ENCODE data around the gene SKA1. TPM values are rescaled to one million over a fixed set of nuclear protein-coding genes. Genes with fewer than 3 reads are reported as not detected.
A peak's percentile ranks its signal among the peaks of the same experiment; 100 is the strongest.

Gene SKA1
- total and polyA plus RNA-seq, 2 of the 13 experiments (the other 11 are each of a cell fraction or from before 2014, with no cell fraction given), result 5.3 to 21.3 TPM

DNA sequence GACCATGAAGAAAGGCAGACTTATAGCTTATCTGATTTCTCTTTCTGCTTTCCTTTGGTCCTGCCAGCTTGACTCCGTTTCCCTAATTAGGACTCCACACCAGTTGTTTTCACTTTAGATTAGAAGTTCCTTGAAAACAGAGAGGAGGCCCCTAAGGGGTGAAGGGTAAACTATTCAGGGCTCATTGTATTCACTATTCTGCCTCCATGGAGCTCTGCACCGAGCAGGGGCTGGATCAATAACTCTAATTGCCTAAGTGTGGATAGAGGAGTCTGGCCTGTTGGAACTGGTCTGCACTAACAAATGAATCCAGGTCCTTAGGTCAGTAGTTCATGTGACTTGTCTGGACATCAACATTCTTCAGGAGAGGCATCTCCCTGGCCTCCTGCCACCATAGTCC is 36.1 kb upstream of the SKA1 start (continued):
- TF ChIP-seq, protein P1, sequence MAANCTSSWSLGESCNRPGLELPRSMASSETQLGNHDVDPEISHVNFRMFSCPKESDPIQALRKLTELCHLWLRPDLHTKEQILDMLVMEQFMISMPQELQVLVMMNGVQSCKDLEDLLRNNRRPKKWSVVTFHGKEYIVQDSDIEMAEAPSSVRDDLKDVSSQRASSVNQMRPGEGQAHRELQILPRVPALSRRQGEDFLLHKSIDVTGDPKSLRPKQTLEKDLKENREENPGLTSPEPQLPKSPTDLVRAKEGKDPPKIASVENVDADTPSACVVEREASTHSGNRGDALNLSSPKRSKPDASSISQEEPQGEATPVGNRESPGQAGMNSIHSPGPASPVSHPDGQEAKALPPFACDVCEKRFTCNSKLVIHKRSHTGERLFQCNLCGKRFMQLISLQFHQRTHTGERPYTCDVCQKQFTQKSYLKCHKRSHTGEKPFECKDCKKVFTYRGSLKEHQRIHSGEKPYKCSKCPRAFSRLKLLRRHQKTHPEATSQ (CRISPR knock-in tag; IDR thresholded peaks at IDR 0.05; ENCODE audit: borderline replicate concordance), result no peak
- TF ChIP-seq ZNF737 (CRISPR knock-in tag; IDR thresholded peaks at IDR 0.05; ENCODE audit: borderline replicate concordance) (no peak), ZFY (CRISPR knock-in tag; IDR thresholded peaks at IDR 0.05) (no peak), POLR2AphosphoS2 (IDR thresholded peaks at IDR 0.05; ENCODE audit: low read depth, low read length) (no peak)

DNA sequence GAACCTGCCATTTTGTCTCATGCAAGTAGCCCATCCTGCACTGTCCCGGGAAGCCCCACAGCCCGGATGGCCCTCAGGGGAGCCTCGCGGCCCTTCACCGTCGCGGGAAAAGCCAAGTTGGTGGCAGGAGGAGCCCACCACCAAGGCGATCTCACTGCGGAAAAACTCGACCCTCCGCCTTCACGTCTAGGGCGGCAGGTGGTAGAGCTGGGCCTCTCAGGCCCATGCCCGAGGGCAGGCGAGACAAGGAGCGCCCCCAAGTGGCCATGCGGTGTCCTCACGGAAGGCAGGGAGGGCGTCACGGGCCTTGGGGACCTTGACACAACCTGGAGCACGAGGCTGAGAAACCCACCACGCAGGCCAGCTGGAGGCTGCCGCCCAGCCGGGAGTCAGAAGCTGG is 34.8 kb upstream of the SKA1 start:
- WGBS (ENCODE audit: low lambda C conversion rate), result 78% methylated on average over 11 of the region's 24 CpGs
- intact Hi-C loops (cut with micrococcal nuclease; ENCODE audit: unreplicated experiment), result no loop called here

More for the DNA sequence above, 34.8 kb upstream of the SKA1 start:
- no peak overlapping the region for H3K4me3 ChIP-seq (replicated peaks in 1 of 3; ENCODE audit: insufficient read depth in 1 of 3, low read depth in 2 of 3, low read length in 3 of 3)
- H3K27ac ChIP-seq (ENCODE audit: extremely low read length, insufficient read depth, low read length), result no peak overlapping the region
- ChIA-PET POLR2A (no interaction called here), CTCF (ENCODE audit: low intra/inter-chr PET ratio, low total read pairs) (no interaction called here)
- ATAC-seq (0 out of 3 replicates have a peak, but pooled peaks have one; percentile 31), FAIRE-seq (no peak), DNase-seq (ENCODE audit: low spot score) (no peak)
- H3K36me3 ChIP-seq (replicated peaks in 1 of 2; ENCODE audit: control insufficient read depth in 1 of 2, insufficient read depth in 2 of 2, low read length in 2 of 2), result no peaks in the 10 kb centered on the region
- no peaks in the 10 kb centered on the region for H4K20me1 ChIP-seq (ENCODE audit: insufficient read depth, low read length)
- no peak overlapping the region for H2AFZ ChIP-seq (ENCODE audit: low read length)
- no peaks in the 10 kb centered on the region for H3K4me1 ChIP-seq (ENCODE audit: insufficient read depth, low read length)
- TF ChIP-seq, protein P2, sequence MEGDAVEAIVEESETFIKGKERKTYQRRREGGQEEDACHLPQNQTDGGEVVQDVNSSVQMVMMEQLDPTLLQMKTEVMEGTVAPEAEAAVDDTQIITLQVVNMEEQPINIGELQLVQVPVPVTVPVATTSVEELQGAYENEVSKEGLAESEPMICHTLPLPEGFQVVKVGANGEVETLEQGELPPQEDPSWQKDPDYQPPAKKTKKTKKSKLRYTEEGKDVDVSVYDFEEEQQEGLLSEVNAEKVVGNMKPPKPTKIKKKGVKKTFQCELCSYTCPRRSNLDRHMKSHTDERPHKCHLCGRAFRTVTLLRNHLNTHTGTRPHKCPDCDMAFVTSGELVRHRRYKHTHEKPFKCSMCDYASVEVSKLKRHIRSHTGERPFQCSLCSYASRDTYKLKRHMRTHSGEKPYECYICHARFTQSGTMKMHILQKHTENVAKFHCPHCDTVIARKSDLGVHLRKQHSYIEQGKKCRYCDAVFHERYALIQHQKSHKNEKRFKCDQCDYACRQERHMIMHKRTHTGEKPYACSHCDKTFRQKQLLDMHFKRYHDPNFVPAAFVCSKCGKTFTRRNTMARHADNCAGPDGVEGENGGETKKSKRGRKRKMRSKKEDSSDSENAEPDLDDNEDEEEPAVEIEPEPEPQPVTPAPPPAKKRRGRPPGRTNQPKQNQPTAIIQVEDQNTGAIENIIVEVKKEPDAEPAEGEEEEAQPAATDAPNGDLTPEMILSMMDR (CRISPR knock-in tag; IDR thresholded peaks at IDR 0.05), result peak; percentile 41
- TF ChIP-seq EP300 (IDR thresholded peaks at IDR 0.05; ENCODE audit: low read depth in 2 of 2, low read length in 2 of 2), result no peak
- TF ChIP-seq EP300 (CRISPR knock-in tag; IDR thresholded peaks at IDR 0.05; ENCODE audit: borderline replicate concordance), result no peak
- no peak for TF ChIP-seq ZNF704 (CRISPR knock-in tag; IDR thresholded peaks at IDR 0.05; ENCODE audit: borderline replicate concordance)
- TF ChIP-seq, protein P3, sequence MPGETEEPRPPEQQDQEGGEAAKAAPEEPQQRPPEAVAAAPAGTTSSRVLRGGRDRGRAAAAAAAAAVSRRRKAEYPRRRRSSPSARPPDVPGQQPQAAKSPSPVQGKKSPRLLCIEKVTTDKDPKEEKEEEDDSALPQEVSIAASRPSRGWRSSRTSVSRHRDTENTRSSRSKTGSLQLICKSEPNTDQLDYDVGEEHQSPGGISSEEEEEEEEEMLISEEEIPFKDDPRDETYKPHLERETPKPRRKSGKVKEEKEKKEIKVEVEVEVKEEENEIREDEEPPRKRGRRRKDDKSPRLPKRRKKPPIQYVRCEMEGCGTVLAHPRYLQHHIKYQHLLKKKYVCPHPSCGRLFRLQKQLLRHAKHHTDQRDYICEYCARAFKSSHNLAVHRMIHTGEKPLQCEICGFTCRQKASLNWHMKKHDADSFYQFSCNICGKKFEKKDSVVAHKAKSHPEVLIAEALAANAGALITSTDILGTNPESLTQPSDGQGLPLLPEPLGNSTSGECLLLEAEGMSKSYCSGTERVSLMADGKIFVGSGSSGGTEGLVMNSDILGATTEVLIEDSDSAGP (CRISPR knock-in tag; IDR thresholded peaks at IDR 0.05; ENCODE audit: borderline replicate concordance), result peak; percentile 13; the same call in 1 of the 2 replicates
- no peaks in the 10 kb centered on the region for H3K27me3 ChIP-seq (ENCODE audit: control insufficient read depth in 1 of 2, insufficient read depth in 2 of 2, low read length in 2 of 2)
- no TSS peak for BruUV-seq (replicated peaks)
- no peaks in the 10 kb centered on the region for H3K79me2 ChIP-seq (ENCODE audit: insufficient read depth, low read length)
- no peaks in the 10 kb centered on the region for H3K9me3 ChIP-seq (ENCODE audit: low read length)
- H3K9ac ChIP-seq (ENCODE audit: insufficient read depth, low read depth, low read length), result no peak overlapping the region
- in situ Hi-C loops (cut with HindIII; ENCODE audit: extremely low pct_ligation_motif_present, low pct_unique_long_range_greater_than_20kb), result no loop called here
- no peak overlapping the region for H3K4me2 ChIP-seq (ENCODE audit: low read depth, low read length)
